ENCODE data around the gene CST9.
"Not testable (repeated sequence)": the region's sequence is repeated elsewhere in the genome, so short reads cannot be mapped to it uniquely, and the experiment has no call there.

Gene CST9

DNA sequence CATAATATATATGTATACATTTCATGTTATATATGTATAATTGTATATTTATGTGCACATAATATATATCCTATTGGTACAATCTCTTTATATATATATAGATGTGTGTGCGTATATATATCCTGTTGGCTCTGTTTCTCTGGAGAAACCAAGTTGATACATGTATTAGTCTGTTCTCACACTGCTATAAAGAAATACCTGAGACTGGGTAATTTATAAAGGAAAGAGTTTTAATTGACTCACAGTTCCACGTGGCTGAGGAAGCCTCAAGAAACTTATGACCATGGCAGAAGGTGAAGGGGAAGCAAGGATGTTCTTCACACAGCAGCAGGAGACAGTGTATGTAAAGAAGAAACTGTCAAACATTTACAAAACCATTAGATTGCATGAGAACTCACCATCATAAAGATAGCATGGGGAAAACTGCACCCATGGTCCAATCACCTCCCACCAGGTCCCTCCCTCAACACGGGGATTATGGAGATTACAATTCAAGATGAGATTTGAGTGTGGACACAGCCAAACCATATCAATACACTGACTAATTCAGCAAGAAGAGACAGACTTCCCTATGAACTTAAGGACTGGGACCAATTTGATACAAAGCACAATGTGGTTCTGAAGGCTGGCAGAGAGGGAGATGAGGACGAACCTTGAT, 18.1 kb upstream of the CST9 start:
- no peak for DNase-seq

- peak in 1 of 3 experiments; percentile 43 for DNase-seq
Observed at GRCh38 chr20:23622839-23623343, 17.2 kb upstream of the CST9 start.

- not testable (repeated sequence) for DNase-seq
Observed at GRCh38 chr20:23622401-23622800, 16.7 kb upstream of the CST9 start.

DNA sequence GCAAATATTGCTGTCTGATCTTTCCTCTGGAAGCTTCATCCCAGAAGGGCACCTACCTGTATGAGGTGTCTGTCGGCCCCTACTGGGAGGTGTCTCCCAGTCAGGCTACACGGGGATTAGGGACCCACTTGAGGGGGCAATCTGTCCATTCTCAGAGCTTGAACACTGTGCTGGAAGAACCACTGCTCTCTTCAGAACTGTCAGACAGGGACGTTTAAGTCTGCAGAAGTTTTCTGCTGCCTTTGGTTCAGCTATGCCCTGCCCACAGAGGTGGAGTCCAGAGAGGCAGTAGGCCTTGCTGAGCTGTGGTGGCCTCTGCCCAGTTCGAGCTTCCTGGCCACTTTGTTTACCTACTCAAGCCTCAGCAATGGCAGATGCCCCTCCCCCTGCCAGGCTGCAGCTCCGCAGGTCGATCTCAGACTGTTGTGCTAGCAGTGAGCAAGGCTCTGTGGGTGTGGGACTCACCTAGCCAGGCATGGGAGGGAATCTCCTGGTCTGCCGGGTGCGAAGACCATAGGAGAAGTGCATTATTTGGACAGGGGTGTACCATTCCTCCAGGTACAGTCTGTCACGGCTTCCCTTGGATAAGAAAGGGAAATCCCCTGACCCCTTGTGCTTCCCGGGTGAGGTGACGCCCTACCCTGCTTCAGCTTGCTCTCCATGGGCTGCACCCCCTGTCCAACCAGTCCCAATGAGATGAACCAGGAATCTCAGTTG, 15.1 kb upstream of the CST9 start:
- not testable (repeated sequence) for DNase-seq

DNA sequence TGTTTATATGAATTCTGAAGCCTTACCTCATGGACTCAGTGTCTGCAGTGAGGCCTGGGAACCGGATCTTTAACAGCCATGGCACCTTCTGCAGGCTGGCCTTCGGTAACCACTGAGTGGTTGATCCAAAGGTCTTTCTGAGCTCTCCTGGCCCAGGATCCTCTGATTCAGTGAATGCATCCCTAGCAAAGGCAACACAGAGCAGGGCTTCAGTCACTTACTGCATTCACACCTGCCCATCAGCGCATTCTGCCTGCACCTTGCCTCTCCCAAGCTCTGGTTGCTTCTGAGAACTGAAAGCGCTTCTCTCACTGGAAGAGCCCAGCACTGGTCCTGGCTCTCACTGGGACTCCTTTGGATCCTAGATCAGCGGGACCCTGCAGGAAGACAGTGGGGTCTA, 8.4 kb upstream of the CST9 start:
- DNase-seq, result no peak

GRCh38 chr20:23613676-23614075, 8.0 kb upstream of the CST9 start:
- no peak for DNase-seq

DNA sequence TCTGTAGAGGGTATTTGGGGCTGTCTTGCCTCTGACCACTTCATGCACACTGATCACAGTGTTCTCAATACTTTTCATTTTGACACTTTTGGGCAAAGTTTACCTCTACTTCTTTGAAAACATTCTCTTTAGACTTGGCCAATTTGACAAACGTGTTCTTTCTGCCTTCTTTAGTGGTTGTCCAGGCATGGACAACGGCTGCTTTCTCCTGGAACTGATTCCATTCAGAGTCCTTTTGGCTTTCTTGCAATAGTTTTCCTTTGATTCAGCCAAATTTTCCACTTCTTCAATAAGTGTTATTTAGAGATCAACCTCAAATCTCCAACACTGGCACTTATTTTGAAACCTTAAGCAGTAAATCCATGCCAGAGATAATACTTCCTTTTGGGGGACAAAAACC, 6.7 kb upstream of the CST9 start:
- no peak for DNase-seq

DNA sequence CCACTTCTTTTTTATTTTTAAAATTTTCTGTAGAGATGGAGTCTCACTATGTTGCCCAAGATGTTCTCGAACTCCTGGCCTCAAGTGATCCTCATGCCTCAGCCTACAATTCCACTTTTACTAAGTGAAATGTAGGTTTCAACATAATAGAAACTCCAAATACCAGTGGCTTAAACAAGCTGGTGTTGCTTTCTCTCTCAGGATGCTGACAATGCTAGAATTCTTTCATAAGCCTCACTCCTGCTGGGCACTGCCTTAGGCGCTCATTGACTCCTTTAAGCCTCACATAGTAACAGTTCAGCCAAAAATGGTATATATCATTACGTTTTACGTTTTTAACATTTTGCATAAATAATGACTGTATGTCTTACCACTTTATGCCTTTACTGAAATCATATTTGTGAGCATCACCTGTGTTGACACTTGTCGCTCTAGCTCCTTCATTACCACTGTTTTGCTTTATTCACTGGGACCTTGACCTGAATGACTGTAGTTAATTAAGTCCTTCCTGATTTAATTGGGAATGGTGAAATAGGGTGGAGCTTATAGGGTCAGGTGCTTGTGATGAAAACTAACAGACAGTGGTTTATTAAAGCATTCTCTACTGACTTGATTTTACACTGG, 3.9 kb upstream of the CST9 start:
- peak in 1 of 3 experiments; percentile 22 for DNase-seq

DNA sequence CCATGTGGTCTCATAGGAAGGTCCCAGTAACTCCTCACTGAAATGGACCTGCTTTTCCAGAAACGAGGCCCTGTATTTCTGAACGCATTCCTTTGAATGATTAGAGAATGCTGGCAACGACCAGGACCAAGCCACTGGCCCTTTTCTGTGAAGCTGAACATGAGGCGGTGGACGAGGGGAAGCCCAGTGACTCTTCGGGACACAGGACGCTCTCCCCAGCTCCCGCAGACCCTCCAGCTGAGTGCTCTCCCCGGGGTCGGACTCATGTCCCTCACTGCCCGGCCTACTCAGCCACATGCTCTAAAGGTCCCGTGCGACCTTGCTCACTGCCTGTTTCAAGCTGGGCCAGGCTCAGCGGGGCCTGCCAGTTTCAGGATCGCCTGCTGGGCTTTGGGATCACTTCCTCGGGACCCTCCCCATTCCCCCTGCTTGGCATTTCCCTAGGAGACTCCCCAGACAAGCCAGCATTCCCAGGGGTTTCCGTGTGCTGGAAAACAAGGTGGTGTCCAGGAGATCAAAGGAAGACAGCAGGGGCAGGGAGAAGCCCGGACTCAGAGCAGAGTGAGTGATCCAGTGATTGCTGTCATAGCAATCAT, 2.6 kb upstream of the CST9 start:
- DNase-seq, result no peak

DNA sequence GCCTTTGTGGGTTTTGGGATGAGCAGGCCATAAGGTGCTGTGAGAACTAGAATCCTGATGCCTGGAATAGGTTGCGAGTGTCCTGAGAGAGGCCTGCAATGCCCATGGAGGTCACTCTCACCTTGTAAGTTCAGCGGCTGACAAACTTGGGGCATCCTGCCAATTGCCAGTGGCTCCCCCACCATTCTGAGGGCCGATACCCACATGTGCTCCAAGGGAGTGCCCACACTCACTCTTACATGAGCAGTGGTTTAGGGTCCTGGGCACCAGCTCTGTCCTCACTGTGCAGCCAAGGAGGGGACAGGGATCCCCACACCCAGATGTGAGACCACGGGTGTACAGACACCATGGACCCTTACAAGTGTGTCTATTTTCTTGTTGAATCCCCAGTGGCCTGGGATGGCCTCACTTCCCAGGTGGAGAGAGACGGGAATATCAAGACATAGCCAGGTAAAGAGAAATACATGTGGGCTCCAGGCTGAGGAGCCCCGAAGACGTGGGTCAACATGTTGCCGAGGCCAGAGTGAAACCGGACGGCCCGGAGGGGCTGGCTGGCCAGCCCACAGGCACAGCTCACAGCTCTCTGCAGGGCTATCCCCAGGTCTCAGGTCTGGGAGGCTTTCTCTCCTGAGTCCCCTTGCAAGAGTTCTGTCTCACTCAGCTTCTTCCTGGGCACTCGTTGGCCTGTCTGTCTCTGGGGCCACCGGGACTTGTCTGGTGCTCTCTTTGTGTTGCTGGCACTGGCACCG, 2.0 kb upstream of the CST9 start:
- DNase-seq, result no peak

DNA sequence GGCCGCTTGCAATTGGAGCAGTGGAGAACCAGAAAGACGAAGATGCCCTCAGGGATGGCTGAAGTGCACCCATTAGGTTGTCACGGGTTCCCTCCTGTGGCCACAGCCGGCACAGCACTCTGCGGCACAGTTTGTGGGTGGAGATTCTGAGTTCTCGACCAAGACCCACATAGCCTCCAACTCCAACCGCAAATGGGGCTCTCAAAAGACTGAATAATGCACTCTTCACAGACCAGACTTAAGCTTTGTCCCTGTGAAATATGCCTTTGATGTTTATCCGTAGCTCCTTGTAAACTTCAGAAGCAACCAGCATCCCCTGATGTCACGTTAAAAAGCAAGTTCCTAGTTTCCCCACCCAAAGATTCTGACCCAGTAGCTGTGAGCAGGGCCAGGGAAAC, 934 bp upstream of the CST9 start:
- DNase-seq, result peak; percentile 69 to 88 (median 73)

GRCh38 chr20:23604306-23604705, 1.4 kb downstream of the CST9 start:
- DNase-seq, result no peak

DNA sequence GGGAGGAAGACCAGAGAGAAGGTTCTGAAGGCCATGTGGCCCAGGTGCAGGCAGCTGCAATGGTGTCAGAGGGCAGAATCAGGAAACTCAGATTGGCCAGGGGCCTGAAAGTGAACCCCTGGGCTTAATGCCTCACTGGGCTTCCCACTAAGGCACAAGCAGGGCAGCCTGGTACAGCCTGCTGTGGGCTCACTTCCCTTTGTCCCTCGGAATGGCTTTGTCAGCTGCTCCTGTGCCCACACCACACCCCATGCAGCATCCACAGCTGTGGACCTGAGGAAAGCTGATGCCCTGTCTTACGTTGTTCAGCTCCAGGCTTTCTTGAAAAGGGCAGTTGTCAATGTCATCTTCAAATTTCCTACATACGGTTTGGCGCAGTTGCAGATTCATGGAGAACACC, 2.4 kb downstream of the CST9 start:
- no peak for DNase-seq

- no peak for DNase-seq
Observed at GRCh38 chr20:23602699-23603098, 3.0 kb downstream of the CST9 start.

- no peak for DNase-seq
Observed at GRCh38 chr20:23602241-23602640, 3.5 kb downstream of the CST9 start.

DNA sequence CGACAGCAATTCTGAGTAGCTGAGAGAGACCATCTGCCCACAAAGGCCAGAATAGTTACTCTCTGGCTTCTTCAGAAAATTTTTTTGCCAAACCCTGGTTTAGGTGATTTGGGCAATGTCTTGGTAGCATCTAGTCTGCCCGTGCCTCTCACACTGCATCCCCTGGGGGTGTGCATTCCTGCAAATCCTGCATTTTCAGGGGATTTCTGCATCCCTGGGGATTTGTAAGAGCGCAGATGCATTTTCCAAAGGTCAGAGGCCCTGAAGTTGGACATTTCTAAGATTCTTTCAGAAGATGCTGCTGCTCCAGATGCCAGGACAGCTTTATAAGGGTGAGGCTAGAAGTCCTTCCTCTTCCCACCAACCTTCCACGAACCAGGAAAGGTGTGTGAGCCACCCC, 4.0 kb downstream of the CST9 start:
- DNase-seq, result no peak

GRCh38 chr20:23598481-23598880, 7.2 kb downstream of the CST9 start:
- no peak for DNase-seq

DNA sequence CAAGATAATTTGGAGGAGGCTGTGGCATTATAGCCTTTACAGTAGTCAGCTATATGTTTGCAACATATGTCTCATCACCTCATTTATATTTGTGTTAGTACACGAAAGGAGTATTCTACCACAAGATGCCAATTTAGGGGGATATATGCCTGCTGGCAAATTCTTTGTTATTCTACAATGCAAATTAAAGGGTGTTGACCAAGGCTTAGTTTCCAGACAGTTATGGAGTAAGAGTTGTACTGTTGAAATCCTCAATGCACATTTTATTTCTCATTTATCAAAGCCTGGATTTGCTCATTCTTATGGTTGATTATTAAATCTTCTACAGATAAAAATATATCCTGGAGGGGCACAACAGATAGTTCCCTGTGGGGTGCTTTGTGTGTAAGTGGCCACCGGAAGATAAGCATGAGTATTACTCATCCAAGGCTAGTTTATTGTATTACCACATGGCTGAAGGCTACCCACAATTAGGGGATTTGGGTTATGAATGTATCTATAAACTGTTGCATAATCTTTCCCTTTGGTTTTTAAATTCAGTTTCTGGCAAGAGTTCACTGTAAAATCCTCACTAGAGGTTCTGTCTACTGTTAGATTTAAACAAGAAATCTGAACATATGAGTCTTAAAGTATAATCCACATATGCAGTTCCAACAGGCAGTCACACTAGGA, 9.0 kb downstream of the CST9 start:
- DNase-seq, result no peak

- no peak for DNase-seq
Observed at GRCh38 chr20:23595941-23596340, 9.8 kb downstream of the CST9 start.

DNA sequence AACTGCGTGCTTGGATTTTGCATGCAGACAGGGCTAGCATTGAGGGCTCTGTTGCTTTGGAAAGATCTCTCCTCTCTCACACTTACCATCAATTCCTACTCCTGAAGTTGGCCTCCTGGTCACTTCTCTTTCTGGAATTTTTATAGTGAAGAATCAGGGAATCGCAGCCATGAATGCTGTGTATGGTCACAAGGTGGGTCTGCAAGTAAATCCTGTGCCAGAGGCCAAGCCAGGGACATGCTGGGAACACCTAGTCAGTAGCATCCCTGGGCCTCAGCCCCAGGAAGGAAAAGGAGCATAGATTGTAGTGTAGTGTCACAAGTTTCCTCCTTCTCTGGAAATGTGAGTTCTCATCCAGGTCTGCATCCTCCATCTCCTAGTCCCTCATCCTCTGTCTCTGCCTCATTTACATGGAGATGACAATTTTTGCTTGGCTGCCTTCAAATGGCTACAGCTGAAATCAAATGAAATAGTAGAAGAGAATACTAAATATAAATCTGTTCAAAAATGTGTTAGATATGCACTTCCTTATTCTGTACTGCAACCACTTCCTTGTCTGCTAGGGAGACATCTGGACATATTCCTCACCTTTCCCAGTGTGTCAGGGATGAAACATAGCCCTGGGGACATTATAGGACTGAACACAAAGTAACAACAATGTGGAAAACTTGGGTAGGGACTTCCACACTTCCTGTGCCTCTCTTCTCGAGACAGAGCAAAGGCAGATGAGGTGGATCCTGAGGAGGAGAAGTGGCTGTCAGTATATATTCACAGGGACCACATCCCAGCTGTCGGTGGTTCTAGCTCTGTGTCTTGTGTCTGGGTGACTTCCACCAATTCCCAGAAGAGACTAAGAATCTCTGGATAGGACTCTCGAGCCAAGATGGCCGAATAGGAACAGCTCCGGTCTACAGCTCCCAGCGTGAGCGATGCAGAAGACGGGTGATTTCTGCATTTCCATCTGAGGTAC, 17.0 kb downstream of the CST9 start:
- DNase-seq, result peak in 1 of 3 experiments; percentile 19

DNA sequence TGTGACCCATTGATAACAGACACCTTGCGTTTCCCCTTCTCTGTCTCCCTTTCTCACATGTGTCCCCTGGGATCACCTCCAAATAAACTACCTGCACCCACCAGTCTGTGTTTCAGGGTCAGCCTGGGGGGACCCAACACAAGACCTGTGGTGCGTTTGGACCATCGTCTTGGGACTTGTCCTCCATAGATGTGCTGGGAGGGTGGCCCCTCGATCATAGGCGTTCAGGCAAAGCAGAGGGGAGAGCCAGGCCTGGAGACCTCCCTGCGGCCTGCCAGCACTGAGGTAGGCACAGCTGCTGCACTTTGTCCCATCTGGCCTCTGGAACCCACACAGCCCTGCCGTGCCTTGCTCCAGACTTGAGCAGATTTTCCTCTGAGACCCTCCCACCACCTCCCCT, 18.1 kb downstream of the CST9 start:
- no peak for DNase-seq
